CD4-positive, alpha-beta T cell treated with Interleukin-15 for 4 hours (primary cell): ENCODE measurements around the gene KMT2D.

Experiments
- DNase-seq: peaks from one replicate; pipeline ENCODE4 v3.0.0-alpha.2; 2020; ENCODE audit warnings: low spot score

The KMT2D gene

GRCh38 chr12:49051777-49052438, 8.7 kb downstream of the KMT2D start:
- DNase-seq = no peak

GRCh38 chr12:49051373-49051764, 9.2 kb downstream of the KMT2D start:
- DNase-seq = no peak

- no peak for DNase-seq
Observed at GRCh38 chr12:49050507-49051372, 9.9 kb downstream of the KMT2D start.

- no peak for DNase-seq
Observed at GRCh38 chr12:49049566-49050224, 10.9 kb downstream of the KMT2D start.

GRCh38 chr12:49048953-49049352, 11.6 kb downstream of the KMT2D start:
- no peak for DNase-seq

GRCh38 chr12:49046129-49046895, 14.3 kb downstream of the KMT2D start:
- DNase-seq = no peak

GRCh38 chr12:49044660-49045059, 15.9 kb downstream of the KMT2D start:
- DNase-seq = no peak

- peak; percentile 82 for DNase-seq
Observed at GRCh38 chr12:49043856-49044258, 16.7 kb downstream of the KMT2D start.

- DNase-seq = no peak
Observed at GRCh38 chr12:49043241-49043640, 17.4 kb downstream of the KMT2D start.

- DNase-seq = no peak
Observed at GRCh38 chr12:49041881-49042484, 18.6 kb downstream of the KMT2D start.

GRCh38 chr12:49041036-49041880, 19.3 kb downstream of the KMT2D start:
- no peak for DNase-seq

GRCh38 chr12:49040364-49040855, 20.2 kb downstream of the KMT2D start:
- no peak for DNase-seq

GRCh38 chr12:49039421-49040363, 20.9 kb downstream of the KMT2D start:
- DNase-seq = no peak

GRCh38 chr12:49038291-49038955, 22.2 kb downstream of the KMT2D start:
- DNase-seq = no peak

- no peak for DNase-seq
Observed at GRCh38 chr12:49037947-49038237, 22.7 kb downstream of the KMT2D start.

- no peak for DNase-seq
Observed at GRCh38 chr12:49037111-49037946, 23.3 kb downstream of the KMT2D start.

- DNase-seq = no peak
Observed at GRCh38 chr12:49036029-49036428, 24.6 kb downstream of the KMT2D start.

GRCh38 chr12:49034286-49034622, 26.3 kb downstream of the KMT2D start:
- DNase-seq = no peak
